GM21529 (cell line): Measurements from ENCODE around the gene EIF6.
A peak's percentile ranks its signal among the peaks of the same experiment; 100 is the strongest.
"Not testable (repeated sequence)": the region's sequence is repeated elsewhere in the genome, so short reads cannot be mapped to it uniquely, and the experiment has no call there.

Source experiments
- ATAC-seq: cut with Tn5 transposase; IDR thresholded peaks from one replicate; pipeline ENCODE4 v1.9.1; 2021; ENCODE audit not compliant: unreplicated experiment

Gene EIF6

DNA sequence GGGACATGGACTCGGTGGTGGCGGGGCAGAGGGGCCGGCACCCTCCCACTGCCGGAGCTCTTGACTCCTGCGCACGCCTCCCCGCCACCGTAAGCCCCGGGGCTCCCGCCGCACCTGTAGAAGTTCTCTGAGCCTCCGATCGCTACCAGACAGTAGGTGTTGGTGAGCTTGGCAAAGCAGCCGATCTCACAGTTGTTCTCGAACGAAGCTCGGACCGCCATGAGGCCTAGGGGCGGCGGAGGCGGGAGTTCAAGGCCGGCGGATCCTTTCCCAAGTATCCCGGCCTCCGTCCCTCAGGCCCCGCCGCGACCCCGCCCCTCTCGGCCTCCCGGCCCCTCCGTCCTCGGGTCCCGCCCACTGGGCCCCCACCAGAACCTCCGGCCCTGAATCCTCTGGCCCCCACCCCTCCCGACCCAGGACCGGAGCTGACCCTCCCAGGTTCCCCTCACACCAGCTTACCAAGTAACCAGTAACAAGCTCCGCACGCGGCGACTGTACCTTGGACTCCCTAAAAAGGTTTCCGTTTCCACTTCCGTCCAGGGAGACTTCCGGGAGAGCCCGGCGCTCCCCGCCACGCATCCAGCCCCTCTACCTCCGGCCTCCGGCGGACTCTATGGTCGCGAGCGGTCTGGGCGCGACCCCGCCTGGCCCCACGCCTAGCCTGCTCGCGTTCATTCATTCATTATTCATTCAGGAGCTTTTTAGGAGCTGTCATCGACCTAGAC, at the start of gene EIF6:
EIF6 (minus strand) TSS at position 506 of the 725 bp plus-strand sequence; CDS start at position 221, 285 bp downstream.
- ATAC-seq, result peak; percentile 70

- ATAC-seq, result no peak
Measured at GRCh38 chr20:35333606-35334005, 49.0 kb upstream of the EIF6 start.

GRCh38 chr20:35332540-35333200, 48.1 kb upstream of the EIF6 start:
- no peak for ATAC-seq

DNA sequence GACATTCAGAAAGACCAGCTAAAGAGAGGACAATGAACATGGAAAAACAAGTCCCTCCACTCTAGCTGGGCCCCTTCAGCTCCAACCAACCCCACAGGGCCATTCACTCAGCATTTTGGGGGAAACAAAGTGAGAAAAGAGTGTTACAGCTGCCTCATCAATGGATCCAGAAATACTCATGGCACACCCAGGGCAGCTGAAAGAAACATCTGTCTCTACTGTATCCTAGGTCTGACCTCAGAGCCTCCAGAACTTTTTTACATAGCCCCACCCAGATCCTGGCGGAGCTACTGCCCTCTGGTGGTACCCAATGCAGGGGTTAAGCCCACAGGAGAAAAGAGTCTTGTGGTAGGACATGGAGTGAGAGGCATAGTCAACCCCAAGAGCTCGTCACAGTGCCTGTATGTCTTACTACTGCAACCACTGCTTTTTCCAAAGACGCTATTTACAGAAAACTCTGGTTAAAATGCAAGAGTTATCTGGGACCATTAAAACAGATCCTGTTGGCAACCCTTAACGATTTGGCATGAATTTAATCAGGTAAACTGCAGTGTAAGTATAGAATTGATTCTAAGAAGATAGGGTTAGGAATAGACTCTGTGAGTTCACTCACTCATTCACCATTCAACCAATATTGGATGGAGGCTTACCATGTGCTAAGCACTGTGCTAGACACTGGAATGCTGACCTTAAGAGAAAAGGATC, 45.0 kb upstream of the EIF6 start:
- ATAC-seq, result no peak

DNA sequence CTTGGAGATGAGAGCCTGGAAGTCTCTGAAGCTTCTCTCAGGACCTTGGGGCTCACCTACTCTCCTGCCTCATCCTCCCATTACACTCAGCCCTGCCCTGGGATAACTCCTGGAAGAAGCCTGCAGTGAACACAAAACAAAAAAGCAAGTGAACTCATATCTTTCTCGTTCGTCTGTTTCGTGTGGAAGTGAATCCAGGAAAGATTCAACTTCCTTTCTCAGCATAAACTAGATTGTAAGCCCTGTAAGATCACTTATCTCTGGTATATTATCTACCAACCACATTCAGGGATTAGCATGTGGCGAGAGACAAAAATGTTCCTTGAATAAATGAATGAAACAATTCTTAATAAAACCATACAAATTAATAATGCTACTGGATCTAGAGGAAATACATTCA, 44.1 kb upstream of the EIF6 start:
- ATAC-seq, result no peak

DNA sequence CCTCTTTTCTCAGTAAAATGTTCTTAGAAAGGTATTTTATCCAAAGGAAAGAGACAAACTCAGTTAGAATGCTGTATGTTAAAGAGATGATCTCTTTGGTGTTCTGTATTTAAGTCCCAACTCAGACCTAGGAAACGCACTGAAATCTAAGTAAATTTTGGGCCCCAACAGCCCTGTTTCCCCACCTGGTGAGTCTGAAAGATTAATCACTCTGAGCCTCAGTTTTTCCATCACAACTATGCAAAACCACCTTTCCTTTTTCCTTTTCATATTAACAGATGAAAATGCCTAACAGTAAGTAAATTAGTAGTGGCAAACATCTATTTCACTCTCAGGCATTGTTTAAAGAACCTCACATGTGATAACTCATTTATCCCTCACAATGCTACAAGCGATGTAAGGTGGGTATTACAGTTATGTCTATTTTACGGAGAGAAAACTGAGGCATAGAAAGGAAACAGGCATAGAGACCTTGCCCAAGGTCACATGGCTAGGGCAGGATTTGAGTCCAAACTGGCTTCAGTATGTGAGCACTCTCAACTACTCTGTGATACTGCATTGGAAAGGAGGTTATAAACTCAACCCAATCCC, 43.6 kb upstream of the EIF6 start:
- ATAC-seq, result no peak

DNA sequence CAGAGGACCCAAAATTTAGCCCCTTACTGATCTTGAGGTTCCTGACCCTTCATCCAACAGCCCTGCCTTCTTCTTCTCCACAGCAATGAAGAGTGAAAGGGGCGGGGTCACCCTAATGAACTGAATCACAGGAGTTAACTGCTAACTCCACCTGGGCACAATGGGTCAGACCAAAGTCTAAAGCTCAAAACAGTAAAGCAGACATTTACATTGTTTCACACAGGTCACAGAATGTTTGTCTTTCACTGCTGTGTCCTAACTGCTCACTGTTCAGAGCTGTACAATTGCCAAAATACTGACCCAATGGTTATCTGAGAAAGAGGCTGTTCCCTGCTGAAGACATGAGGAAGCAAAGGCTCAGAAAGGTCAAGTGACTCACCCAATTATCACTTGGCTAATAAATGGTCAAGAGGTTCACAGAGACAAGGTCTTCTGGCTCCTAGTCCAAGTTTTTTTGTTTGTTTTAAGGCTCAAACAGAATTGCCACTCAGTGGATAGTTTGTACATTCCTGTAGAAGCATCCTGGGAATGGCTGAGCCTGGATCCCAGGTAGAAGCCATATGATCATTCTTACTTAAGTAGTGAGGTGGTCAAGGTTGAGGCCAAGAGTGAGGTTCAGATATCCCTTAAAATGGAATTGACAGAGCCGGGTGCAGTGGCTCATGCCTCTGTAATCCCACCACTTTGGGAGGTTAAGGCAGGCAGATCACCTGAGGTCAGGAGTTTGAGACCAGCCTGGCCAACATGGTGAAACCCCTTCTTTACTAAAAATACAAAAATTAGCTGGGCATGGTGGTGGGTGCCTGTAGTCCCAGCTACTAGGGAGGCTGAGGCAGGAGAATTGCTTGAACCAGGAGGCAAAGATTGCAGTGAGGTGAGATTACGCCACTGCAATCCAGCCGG, 42.8 kb upstream of the EIF6 start:
- ATAC-seq, result no peak

- ATAC-seq, result no peak
Measured at GRCh38 chr20:35326740-35327073, 42.1 kb upstream of the EIF6 start.

DNA sequence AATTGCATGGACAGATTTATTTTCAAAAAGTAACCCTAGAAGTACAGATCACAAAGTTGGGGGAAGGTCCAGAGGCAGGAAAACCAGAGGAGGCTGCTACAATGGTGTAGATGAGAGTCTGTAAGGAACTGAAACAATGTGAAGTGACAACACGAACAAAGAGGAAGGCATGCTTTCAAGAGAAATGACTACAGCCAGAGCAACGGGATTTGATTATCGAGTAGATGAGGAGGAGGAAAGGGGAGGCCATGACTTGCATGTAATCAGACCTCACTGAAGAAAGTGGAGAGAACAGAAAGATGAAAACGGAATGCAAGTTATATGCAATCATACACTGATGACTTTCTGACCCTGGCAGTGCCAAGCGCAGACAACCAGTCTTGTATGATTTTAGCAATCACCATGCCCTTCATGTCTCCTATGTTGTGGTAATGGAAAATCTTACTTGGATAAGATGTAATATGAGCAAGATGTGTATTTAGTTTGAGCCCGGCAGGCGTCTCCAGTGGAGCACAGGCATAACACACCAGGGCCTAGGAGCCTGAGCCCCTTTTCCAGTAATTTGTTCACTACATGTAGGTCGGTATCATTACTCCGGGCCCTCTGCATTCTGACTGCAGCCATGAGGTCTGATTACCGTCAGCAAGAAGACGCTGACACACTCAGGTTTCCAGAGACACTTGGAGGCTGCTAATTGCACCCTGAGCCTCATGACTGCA, 41.6 kb upstream of the EIF6 start:
- no peak for ATAC-seq

GRCh38 chr20:35325401-35325800, 40.8 kb upstream of the EIF6 start:
- ATAC-seq, result no peak

GRCh38 chr20:35320396-35321126, 36.0 kb upstream of the EIF6 start:
- no peak for ATAC-seq

DNA sequence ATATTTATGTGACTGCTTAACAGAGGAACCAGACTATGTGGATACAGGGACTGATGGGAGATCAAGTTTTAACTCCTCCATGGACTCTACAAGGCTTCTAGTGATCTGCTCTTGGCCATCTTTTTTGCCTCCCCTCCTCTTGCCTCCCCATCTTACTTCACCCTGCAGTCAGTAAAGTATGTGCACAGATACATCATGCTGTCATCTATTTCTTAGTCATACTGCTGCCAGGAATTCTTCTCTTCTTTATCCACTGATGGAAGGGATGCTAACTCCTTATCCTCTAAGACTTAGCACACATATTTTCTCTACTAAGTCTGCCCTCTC, 35.3 kb upstream of the EIF6 start:
- no peak for ATAC-seq

GRCh38 chr20:35319192-35319870, 34.8 kb upstream of the EIF6 start:
- no peak for ATAC-seq

DNA sequence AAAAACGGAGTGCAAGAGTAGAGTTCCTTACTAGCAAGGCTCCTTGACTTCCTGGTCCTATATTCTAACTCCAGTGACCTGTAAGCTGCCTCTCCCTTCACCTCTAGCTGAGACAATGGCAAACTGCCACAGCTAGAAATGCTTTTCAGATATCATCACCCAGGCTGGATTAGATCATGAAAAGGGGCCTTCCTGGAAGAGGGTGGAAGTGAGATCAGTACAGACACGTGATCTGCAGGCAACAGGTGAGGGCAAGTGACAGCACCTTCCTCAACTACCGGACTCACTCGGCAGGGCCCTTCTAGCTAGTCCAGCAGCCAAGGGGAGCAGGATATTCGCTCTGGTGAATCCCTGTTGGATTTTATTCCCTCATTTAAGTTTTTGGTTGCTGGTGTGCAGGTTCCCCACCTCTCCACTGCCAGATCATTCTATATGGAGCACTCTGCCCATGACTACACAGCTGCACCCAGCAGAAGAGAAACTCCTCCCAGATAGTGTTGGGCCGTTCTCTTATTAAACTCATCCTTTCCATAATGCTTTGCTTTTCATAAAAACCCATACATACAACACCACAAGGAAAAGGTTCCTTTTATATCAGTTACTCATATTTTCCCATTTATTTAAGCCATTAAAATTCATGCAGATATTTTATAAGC, 34.1 kb upstream of the EIF6 start:
- no peak for ATAC-seq

DNA sequence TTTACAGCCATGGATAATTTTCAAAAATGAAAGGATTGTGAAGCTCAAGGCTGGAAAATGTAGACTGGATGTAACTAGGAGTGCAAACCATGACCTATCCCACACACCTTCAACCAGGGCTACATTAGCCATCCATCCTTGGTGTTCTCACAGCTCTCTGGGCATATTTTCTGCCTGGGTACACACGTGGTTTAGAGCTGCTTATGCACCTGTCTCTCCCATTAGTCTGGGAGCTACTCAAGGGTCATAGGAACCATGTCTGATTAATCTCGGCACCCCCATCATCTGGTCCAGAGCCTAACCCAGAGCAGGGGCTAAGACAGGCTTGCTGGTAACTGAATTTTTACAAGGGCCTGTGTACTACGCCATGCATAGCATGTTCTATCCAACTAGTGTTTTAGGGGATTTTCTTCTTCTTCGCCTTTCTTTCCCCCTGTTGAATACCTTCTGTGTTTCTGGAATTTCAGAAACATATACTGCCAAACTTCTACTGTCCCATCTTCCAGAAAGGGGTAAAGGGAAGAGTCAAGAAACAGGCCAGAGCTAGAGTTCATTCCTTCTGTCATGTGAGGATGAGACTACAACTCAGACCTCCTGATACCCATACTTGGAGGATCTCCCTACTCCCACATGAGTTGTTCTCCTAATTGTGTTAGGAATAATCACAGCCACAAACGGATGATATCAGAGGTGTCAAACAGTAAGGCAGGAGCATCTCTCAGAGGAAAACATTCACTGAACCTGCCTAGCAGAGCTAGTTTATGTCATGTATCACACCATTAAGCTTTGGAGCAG, 33.0 kb upstream of the EIF6 start:
- no peak for ATAC-seq

DNA sequence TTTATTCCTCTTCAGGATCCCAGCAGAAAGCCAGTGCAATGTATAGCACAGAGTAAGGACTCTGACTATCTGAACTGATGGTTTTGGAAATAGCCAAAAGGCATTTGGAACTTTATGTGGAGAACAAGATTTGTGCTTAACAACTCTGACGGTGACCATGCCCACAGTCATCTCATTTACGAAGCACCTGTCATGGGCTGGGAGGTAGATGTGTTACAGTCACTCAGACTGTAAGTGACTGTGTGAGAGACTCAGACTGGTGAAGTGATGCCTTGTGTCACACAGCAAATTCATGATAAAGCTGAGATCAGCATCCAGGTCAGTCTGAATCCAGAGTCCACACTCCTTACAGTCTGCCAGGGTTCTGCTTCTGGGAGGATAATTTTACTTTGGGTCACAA, 31.5 kb upstream of the EIF6 start:
- ATAC-seq, result no peak

DNA sequence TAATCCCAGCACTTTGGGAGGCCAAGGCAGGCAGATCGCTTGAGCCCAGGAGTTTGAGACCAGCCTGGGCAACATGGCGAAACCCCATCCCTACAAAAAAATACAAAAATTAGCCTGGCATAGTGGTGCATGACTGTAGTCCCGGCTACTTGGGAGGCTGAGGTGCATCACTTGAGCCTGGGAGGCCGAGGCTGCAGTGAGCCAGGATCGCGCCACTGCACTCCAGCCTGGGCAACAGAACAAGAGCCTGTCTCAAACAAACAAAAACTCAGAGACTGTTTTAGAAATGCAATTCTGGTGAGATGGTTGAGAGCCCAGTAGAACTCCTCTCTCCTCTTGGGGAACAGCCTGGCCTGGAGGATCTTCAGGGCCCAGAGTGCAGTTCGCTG, 31.1 kb upstream of the EIF6 start:
- ATAC-seq, result not testable (repeated sequence)
